Prostate gland (tissue), 2 donors: Measurements from ENCODE around the gene LY6G5C.

Experiments used
- CTCF ChIP-seq, 4 experiments: fragments of 200-600 bp in 2 of 4; fragments of 450-650 bp in 2 of 4; sonication (generic) in 2 of 4; IDR thresholded peaks; 1 replicate in 3 of 4; 2 replicates in 1 of 4; pipeline ENCODE4 v1.5.1; 2016 to 2019; ENCODE audit warnings: antibody characterized with exemption in 4 of 4, mild to moderate bottlenecking in 2 of 4, moderate library complexity in 2 of 4
- POLR2AphosphoS5 ChIP-seq: sonication (generic); formaldehyde crosslinking; IDR thresholded peaks from one replicate; pipeline ENCODE4 v1.6.1; 2017; ENCODE audit warnings: antibody characterized with exemption

GRCh38 chr6:31680226-31681134, at the start of gene LY6G5C:
- TF ChIP-seq POLR2AphosphoS5 (peak; percentile 88), CTCF (IDR thresholded peaks at IDR 0.05) (peak; percentile 63 to 94 (median 79))
